HCT116 (cell line): ENCODE measurements around the gene CACNB1. TPM values are rescaled to one million over a fixed set of nuclear protein-coding genes. Genes with fewer than 3 reads are reported as not detected.

ENCODE experiments used
- ATAC-seq: fragments of 200-7000 bp; cut with Tn5 transposase; 2 replicates; pipeline ENCODE4 v1.9.1; 2020; ENCODE audit warnings: mild to moderate bottlenecking, moderate library complexity
- BruUV-seq: library from RNA; stranded (reverse); fragments of 400-500 nt; replicated peaks from 2 replicates; lab custom pipeline; 2021; lab: Mats Ljungman, UMichigan
- CTCF ChIA-PET: fragments of 300-600 bp; sonication (Branson Sonifier 250); formaldehyde crosslinking; loops from one replicate; lab custom pipeline; 2021; ENCODE audit warnings: antibody characterized with exemption; lab: Charles Lee
- POLR2A ChIA-PET: fragments of 300-600, 350-600 bp; sonication (Branson Sonifier 250); formaldehyde crosslinking; loops from one replicate; lab custom pipeline; 2021; ENCODE audit warnings: antibody characterized with exemption; lab: Charles Lee
- RAD21 ChIA-PET, 2 experiments: fragments of 300-600 bp; sonication (Branson Sonifier 250); formaldehyde crosslinking; loops; one replicate each; lab custom pipeline; 2023; ENCODE audit warnings: low total read pairs in 2 of 2; ENCODE audit not compliant: uncharacterized antibody in 2 of 2, unreplicated experiment in 2 of 2, low non-redundant PET in 1 of 2; lab: Charles Lee
- DNase-seq: peaks from one replicate; pipeline ENCODE4 v3.0.0-alpha.2; 2010; ENCODE audit warnings: low read depth, low spot score
- H2AFZ ChIP-seq: fragments of 200-600 bp; shearing (Covaris generic), sonication (generic); 2 replicates; pipeline ENCODE4 v1.6.1; 2017; ENCODE audit warnings: low read depth, mixed run types, mixed read lengths, antibody characterized with exemption, low read length; ENCODE audit not compliant: poor library complexity, severe bottlenecking
- H3K27ac ChIP-seq: 2 replicates; pipeline ENCODE4 v1.5.1; 2012; ENCODE audit warnings: low read depth, low read length
- H3K27me3 ChIP-seq: fragments of 200-600 bp; sonication (generic); 2 replicates; pipeline ENCODE4 v1.6.1; 2016; ENCODE audit warnings: mixed run types, low read length, mixed read lengths; ENCODE audit not compliant: insufficient read depth
- H3K36me3 ChIP-seq, 2 experiments: fragments of 200-500 bp in 1 of 2; fragments of 200-600 bp in 1 of 2; sonication (Bioruptor generic) in 1 of 2; sonication (generic) in 1 of 2; 2 replicates each; pipeline versions ENCODE4 v1.5.1 to v1.6.1; 2014 to 2016; ENCODE audit warnings: low read length in 2 of 2, inconsistent platforms in 1 of 2, mixed read lengths in 1 of 2, mixed run types in 1 of 2; ENCODE audit not compliant: insufficient read depth in 2 of 2, control insufficient read depth in 1 of 2
- H3K4me1 ChIP-seq, 2 experiments: fragments of 200-600 bp in 1 of 2; sonication (generic) in 1 of 2; 2 replicates each; pipeline versions ENCODE4 v1.5.1 to v1.6.1; 2012 to 2017; ENCODE audit warnings: low read length in 2 of 2, inconsistent platforms in 1 of 2, mild to moderate bottlenecking in 1 of 2, mixed read lengths in 1 of 2, mixed run types in 1 of 2, moderate library complexity in 1 of 2; ENCODE audit not compliant: insufficient read depth in 2 of 2, control insufficient read depth in 1 of 2
- H3K4me2 ChIP-seq: fragments of 200-600 bp; sonication (generic); 2 replicates; pipeline ENCODE4 v1.6.1; 2017; ENCODE audit warnings: mixed run types, low read length, mixed read lengths
- H3K4me3 ChIP-seq, 2 experiments: fragments of 200-600 bp in 1 of 2; sonication (generic) in 1 of 2; replicated peaks in 1 of 2; 2 replicates each; pipeline ENCODE4 v1.5.1; 2011 to 2016; ENCODE audit warnings: low read length in 2 of 2, control low read depth in 1 of 2, low read depth in 1 of 2, mild to moderate bottlenecking in 1 of 2, mixed read lengths in 1 of 2, mixed run types in 1 of 2
- H3K79me2 ChIP-seq: fragments of 200-600 bp; sonication (generic); 2 replicates; pipeline ENCODE4 v1.6.1; 2017; ENCODE audit warnings: mild to moderate bottlenecking, mixed run types, low read length, moderate library complexity, mixed read lengths; ENCODE audit not compliant: insufficient read depth
- H3K9ac ChIP-seq: fragments of 200-600 bp; sonication (generic); 2 replicates; pipeline ENCODE4 v1.6.1; 2016; ENCODE audit warnings: low read length, mixed read lengths
- H3K9me2 ChIP-seq: fragments of 200-600 bp; sonication (generic), shearing (Covaris generic); 2 replicates; pipeline ENCODE4 v1.6.1; 2017; ENCODE audit warnings: mixed run types, mild to moderate bottlenecking, moderate library complexity; ENCODE audit not compliant: insufficient read depth
- H3K9me3 ChIP-seq, 2 experiments: fragments of 200-500 bp in 1 of 2; fragments of 200-600 bp in 1 of 2; sonication (Bioruptor generic) in 1 of 2; sonication (generic) in 1 of 2; 2 replicates each; pipeline ENCODE4 v1.6.1; 2014 to 2017; ENCODE audit warnings: low read length in 2 of 2, mixed read lengths in 2 of 2, inconsistent platforms in 1 of 2, low read depth in 1 of 2, mild to moderate bottlenecking in 1 of 2, mixed run types in 1 of 2, moderate library complexity in 1 of 2; ENCODE audit not compliant: control insufficient read depth in 1 of 2, insufficient read depth in 1 of 2
- H4K20me1 ChIP-seq: fragments of 200-600 bp; sonication (generic), shearing (Covaris generic); 2 replicates; pipeline ENCODE4 v1.6.1; 2017; ENCODE audit warnings: mixed run types, mild to moderate bottlenecking, moderate library complexity; ENCODE audit not compliant: insufficient read depth
- CBX3 ChIP-seq: IDR thresholded peaks from 2 replicates; pipeline ENCODE4 v1.6.1; 2012; ENCODE audit warnings: low read depth
- ELF1 ChIP-seq: IDR thresholded peaks from 2 replicates; pipeline ENCODE4 v1.6.1; 2012; ENCODE audit warnings: low read depth, borderline replicate concordance
- EZH2phosphoT487 ChIP-seq: fragments of 200-600 bp; IDR thresholded peaks from 2 replicates; pipeline ENCODE4 v1.6.1; 2018; ENCODE audit warnings: antibody characterized with exemption, borderline replicate concordance
- POLR2AphosphoS5 ChIP-seq: IDR thresholded peaks from 2 replicates; pipeline ENCODE4 v1.6.1; 2011; ENCODE audit warnings: mild to moderate bottlenecking, low read depth, low read length, moderate library complexity
- REST ChIP-seq: IDR thresholded peaks from 2 replicates; pipeline ENCODE4 v1.6.1; 2012; ENCODE audit warnings: low read depth
- SIN3A ChIP-seq: IDR thresholded peaks from 2 replicates; pipeline ENCODE4 v1.6.1; 2012; ENCODE audit warnings: low read depth
- SP1 ChIP-seq: IDR thresholded peaks from 2 replicates; pipeline ENCODE4 v1.6.1; 2012; ENCODE audit warnings: low read depth
- SRF ChIP-seq: IDR thresholded peaks from 2 replicates; pipeline ENCODE4 v1.6.1; 2012; ENCODE audit warnings: low read depth
- intact Hi-C: fragments of 100-400 bp; cut with micrococcal nuclease; formaldehyde crosslinking; loops from 2 replicates; pipeline ENCODE4 v1.10.0; 2022
- total RNA-seq: library from RNA; stranded (reverse); gene quantifications from one replicate; pipeline ENCODE4 v1.2.1, GENCODE V29; 2021; ENCODE audit not compliant: unreplicated experiment
- TF ChIP-seq, protein P1 (sequence below), 3 experiments: fragments of 200-600 bp in 1 of 3; sonication (generic) in 1 of 3; IDR thresholded peaks in 2 of 3; conservative IDR thresholded peaks in 1 of 3; 2 replicates each; pipeline ENCODE4 v1.5.1; 2012 to 2017; ENCODE audit warnings: low read depth in 2 of 3, low read length in 2 of 3, antibody characterized with exemption in 1 of 3, borderline replicate concordance in 1 of 3, control low read depth in 1 of 3, mild to moderate bottlenecking in 1 of 3, mixed read lengths in 1 of 3, mixed run types in 1 of 3, moderate library complexity in 1 of 3; ENCODE audit not compliant: insufficient read depth in 1 of 3

CACNB1 gene
- total RNA-seq, 1 experiment from 2014 or later, result 13.0 TPM

DNA sequence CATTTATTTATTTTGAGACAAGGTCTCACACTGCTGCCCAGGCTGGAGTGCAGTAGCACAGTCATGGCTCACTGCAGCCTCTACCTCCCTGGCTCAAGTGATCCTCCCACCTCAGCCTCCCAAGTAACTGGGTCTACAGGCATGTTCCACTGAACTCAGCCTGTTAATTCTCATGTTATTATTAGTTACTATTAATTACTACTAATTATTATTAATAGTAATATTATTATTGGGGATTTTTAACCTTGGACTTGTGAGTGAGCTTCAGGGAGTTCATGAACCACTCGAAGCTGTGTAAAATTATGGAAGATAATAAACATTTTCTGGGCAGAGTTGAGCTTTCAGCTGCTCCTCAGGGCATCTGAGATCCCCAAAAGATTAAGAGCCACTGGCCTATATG, 32.9 kb upstream of the CACNB1 start:
- CTCF ChIA-PET, result interaction anchor here (1.7 to 3.1 kb wide), 3 partner anchors 19 to 31 kb away, joined by 5 to 40 read pairs (median 6); partner anchors contain the start of gene RPL19

DNA sequence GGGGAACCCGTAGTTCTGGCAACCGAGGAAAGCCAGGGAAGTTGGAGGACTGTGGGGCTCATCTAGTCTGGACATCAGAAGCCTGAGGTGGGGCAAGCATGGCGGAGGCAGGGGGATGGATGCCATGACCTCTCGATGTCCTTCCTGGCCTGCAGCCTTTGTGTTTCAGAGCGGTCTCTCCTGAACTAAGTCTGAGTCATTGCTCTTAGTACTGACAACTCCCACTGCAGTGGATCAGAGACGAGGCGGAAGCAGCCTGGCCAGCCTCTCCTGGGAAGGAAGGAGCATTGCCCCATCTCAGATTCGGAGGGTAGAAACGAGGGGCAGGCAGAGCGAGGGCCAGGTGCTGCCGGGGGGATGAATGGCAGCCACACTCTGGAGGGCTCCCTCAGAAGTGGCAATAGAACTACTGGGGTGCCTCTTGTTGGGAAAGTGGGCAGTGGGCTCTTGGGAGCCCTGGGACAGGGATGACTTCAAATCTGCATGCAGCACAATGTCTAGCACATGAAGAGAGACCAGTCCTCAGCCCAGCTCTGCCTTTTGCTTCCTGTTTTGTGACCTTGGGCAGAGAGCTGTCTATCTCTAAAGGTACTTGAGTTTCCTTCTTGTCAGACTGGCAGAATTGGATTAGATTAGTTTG, 31.9 kb upstream of the CACNB1 start:
- peak overlapping the region; percentile 13; the same call in 1 of the 2 replicates for H3K4me2 ChIP-seq
- TF ChIP-seq CBX3 (no peak), POLR2AphosphoS5 (no peak), REST (no peak), SP1 (no peak)
- TF ChIP-seq, protein P1, sequence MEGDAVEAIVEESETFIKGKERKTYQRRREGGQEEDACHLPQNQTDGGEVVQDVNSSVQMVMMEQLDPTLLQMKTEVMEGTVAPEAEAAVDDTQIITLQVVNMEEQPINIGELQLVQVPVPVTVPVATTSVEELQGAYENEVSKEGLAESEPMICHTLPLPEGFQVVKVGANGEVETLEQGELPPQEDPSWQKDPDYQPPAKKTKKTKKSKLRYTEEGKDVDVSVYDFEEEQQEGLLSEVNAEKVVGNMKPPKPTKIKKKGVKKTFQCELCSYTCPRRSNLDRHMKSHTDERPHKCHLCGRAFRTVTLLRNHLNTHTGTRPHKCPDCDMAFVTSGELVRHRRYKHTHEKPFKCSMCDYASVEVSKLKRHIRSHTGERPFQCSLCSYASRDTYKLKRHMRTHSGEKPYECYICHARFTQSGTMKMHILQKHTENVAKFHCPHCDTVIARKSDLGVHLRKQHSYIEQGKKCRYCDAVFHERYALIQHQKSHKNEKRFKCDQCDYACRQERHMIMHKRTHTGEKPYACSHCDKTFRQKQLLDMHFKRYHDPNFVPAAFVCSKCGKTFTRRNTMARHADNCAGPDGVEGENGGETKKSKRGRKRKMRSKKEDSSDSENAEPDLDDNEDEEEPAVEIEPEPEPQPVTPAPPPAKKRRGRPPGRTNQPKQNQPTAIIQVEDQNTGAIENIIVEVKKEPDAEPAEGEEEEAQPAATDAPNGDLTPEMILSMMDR (IDR thresholded peaks at IDR 0.05 in 2 of 3, conservative IDR thresholded peaks at IDR 0.05 in 1 of 3; ENCODE audit: borderline replicate concordance in 1 of 3, insufficient read depth in 1 of 3, low read depth in 2 of 3, low read length in 2 of 3), result no peak
- RAD21 ChIA-PET, result no interaction called here
- H3K9me3 ChIP-seq, result no peaks in the 10 kb centered on the region
- no peaks in the 10 kb centered on the region for H3K9me2 ChIP-seq
- BruUV-seq, result no TSS peak
- CTCF ChIA-PET, result no interaction called here
- POLR2A ChIA-PET, result no interaction called here
- H4K20me1 ChIP-seq, result no peaks in the 10 kb centered on the region
- H3K4me3 ChIP-seq, result no peak overlapping the region
- intact Hi-C loops, result no loop called here
- H3K36me3 ChIP-seq, result no peaks in the 10 kb centered on the region
- H3K79me2 ChIP-seq, result no peaks in the 10 kb centered on the region
- H2AFZ ChIP-seq, result no peak overlapping the region
- H3K27me3 ChIP-seq, result no peaks in the 10 kb centered on the region
- DNase-seq, result no peak
- peaks cover 0 to 18% of the 10 kb centered on the region in 2 experiments; a peak in 3 of 4 replicates for H3K4me1 ChIP-seq
- H3K27ac ChIP-seq, result no peak overlapping the region
- ATAC-seq, result 0 out of 2 replicates have a peak, but pooled peaks have one; percentile 30
- no peak overlapping the region for H3K9ac ChIP-seq

More for the DNA sequence above, 32.9 kb upstream of the CACNB1 start:
- Histone ChIP-seq H3K4me2 (no peak overlapping the region), H3K36me3 (no peaks in the 10 kb centered on the region), H3K4me3 (no peak overlapping the region), H3K9ac (no peak overlapping the region), H3K79me2 (no peaks in the 10 kb centered on the region), H3K9me3 (no peaks in the 10 kb centered on the region), H3K9me2 (no peaks in the 10 kb centered on the region), H3K27ac (no peak overlapping the region)
- RAD21 ChIA-PET, result interaction anchor here in 1 of 2 experiments (2.1 kb wide), 1 partner anchor 24 kb away, joined by 5 read pairs; no protein-coding TSS in a partner anchor
- no peak for ATAC-seq
- BruUV-seq, result no TSS peak
- no peak for TF ChIP-seq SRF
- no peak for TF ChIP-seq EZH2phosphoT487
- no peak for TF ChIP-seq SIN3A
- TF ChIP-seq ELF1, result no peak
- TF ChIP-seq, all 23 proteins: peak for 0
- H3K27me3 ChIP-seq, result no peaks in the 10 kb centered on the region
- intact Hi-C loops, result no loop called here
- peaks cover 0 to 23% of the 10 kb centered on the region in 2 experiments; a peak in 3 of 4 replicates for H3K4me1 ChIP-seq
- no peak for DNase-seq
- POLR2A ChIA-PET, result no interaction called here
- no peaks in the 10 kb centered on the region for H4K20me1 ChIP-seq
- no peak overlapping the region for H2AFZ ChIP-seq
